HG03025 (cell line): Measurements from ENCODE around the gene ZMYM4.
"Not testable (repeated sequence)": the region's sequence is repeated elsewhere in the genome, so short reads cannot be mapped to it uniquely, and the experiment has no call there.

ENCODE experiments used
- ATAC-seq: cut with Tn5 transposase; IDR thresholded peaks from one replicate; pipeline ENCODE4 v1.9.1; 2021; ENCODE audit warnings: mild to moderate bottlenecking, moderate library complexity; ENCODE audit not compliant: unreplicated experiment, low FRiP score

The ZMYM4 gene

DNA sequence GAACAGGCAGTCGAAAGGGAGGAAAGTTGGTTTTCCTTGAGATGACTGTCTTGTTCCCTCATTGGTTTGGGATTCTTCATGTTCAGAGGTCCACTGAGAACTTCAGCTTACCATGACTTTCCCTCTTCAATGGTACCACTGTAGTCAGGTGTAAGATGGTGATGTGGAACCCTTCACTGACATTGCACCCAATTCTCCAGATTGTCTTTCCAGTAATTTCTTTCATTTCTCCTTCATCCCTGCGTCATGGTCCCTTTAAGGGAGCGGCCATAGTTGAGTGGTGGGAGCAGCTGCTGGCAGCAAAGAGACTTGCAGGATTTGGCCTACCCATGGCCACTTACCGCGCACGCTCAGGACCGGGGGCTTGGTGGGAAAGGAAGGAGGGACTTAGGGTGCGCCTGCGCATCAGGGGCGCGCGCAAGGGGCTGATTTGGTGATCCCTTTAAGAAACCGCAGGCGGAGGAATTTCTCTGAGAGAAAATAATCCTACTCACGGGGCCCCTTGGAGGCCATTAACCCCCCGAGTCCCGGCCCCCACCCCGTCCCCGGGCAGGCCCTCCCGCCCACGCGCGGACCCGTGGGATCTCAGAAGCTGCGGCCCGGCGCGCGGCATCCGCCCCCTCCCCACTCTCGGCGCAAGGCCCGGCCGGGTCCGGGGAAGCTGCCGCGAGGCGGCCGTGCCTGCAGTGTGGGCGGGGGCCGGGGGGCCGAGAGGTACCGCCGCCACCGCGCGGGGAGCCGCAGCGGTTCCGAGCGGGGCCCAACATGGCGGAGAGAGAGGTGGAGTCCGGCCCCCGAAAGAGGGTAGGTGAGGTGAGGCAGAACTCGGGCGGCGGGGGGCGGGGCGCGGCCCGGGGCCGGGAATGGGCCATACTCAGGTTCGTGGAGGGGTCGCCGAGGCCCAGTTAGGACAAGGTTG lies at the start of gene ZMYM4:
Gene ZMYM4, plus strand, starts transcription at position 428 of the 919 bp plus-strand sequence. Its CDS starts 338 bp downstream, at position 766.
- ATAC-seq = peak; percentile 73

DNA sequence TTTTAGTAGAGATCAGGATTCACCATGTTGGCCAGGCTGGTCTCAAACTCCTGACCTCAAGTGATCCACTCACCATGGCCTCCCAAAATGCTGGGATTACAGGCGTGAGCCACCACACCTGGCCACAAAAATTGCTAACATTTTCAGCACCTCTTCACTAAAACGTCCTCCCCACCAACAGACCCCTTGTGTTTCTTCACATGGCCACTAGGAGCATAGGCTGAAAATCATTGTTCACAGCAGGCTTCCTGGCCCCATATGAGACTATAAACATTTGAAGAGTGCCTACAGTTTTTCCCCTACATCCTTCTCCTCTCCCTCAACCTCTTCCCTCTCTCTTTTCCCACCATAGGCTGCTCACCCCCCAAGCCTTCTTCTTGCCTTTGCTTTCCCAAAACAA lies 47.5 kb upstream of the ZMYM4 start:
- ATAC-seq = no peak

GRCh38 chr1:35222322-35223083 lies 46.0 kb upstream of the ZMYM4 start:
- no peak for ATAC-seq

DNA sequence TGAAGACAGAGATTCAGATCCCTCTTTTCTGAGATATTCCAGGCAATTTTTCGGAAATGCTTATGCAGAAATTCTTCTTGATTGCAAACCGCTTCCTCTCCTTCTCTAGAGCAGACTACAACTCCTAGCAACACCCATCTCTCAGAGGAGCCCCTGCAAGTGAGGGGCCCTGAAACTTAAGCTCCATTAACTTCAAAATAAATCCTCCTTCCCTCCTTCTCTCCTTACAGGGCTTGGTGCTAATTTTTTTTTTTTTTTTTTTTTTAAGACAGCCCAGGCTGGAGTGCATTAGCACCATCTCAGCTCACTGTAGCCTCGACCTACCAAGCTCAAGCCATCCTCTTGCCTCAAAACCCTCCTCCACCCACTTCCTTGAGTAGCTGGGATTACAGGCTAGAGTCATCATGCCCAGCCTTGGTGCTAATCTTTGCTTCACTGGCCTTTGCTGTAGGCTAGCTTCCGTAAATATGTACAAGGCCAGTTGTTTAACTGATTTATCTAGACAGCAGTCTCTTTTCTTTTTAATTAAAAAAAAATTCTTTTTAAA lies 45.4 kb upstream of the ZMYM4 start:
- ATAC-seq = no peak

DNA sequence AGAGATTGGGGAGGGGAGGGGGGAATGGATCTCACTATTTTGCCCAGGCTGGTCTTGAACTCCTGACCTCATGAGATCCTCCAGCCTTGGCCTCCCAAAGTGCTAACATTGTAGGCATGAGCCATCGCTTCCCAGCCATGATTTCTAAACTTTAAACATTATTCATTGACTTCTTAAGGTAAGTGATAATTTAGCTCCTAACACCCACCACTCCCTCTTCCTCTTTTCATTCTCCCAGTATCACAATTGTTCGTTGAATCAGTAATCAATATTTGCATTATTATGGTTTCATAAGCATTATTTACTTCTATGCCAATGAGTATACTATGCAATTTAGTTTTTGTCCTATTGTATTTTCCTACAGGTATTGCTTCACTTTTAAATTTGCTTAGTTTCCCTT lies 42.0 kb upstream of the ZMYM4 start:
- no peak for ATAC-seq

DNA sequence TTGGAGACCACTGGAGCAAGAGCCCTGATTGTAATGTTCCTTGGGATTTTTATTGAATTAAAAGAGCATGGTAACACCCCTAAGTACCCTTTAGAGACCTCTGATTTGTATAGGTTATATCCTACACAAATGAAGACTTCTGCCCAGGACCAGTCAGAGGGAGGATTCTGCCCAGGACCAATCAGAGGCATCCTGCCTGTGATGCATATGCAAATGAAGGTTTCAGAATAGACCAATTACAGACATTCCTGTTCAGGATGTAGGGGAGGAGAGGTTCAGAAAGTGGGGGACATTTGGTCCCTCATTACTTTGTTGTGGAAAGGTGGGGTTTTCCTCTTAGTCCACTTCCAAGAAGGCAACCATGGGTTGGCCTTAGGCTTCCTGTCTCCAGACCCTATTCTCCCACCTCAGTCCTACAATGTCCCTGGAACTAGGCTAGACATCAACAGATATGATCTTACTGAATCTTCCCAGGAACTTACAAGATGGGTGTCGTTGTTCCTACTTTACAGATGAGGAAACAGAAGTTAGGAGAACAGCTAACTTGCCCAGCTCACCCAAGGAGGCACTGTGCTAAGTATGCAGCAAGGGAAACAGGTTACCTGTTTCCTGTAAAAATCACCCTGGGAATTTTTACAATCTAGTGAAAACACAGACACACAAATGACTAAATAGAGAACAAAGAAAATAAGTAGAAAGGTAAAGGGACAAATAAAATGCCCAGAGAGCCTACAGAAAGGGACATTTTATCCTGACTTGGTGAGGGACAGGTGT lies 38.7 kb upstream of the ZMYM4 start:
- no peak for ATAC-seq

DNA sequence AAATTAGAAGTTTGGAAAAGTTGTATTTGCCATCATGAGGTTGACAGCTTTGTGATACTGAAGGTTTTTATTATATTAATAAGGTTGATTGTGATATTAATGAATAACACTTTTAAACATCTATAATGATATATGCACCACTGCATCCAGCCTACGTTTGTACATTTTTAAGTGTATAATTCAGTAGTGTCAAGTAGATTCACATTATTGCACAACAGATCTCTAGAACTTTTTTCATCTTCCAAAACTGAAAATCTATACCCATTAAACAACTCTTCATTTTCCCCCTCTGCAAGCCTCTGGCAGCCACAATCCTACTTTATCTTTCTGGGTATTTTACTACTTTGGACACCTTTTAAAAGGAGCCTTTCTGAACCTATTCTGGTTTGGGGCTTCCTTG lies 37.2 kb upstream of the ZMYM4 start:
- ATAC-seq = no peak

GRCh38 chr1:35236772-35237171 lies 31.7 kb upstream of the ZMYM4 start:
- ATAC-seq = not testable (repeated sequence)

GRCh38 chr1:35243691-35244090 lies 24.8 kb upstream of the ZMYM4 start:
- no peak for ATAC-seq

GRCh38 chr1:35247256-35247655 lies 21.3 kb upstream of the ZMYM4 start:
- no peak for ATAC-seq

GRCh38 chr1:35253941-35254340 lies 14.6 kb upstream of the ZMYM4 start:
- no peak for ATAC-seq

- ATAC-seq = no peak
Observed at GRCh38 chr1:35255276-35255675, 13.2 kb upstream of the ZMYM4 start.

DNA sequence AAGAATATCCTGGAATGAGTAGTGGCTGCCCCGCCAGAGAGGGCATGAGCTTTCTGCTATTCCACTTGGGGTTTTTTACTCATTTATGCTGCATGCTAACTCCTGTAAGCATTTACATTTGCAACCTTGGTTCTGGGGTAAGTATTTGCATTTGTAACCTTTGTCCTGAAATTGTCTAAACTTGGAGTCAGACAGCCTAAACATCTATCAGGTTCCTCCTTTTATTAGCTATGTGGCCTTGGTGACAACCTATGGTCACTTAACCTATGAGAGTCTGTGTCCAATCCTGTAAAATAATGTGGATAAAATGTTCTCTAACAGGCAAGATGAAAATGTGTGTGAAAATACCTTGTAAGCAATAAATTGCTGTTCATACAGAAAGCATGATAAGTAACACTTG lies 8.9 kb upstream of the ZMYM4 start:
- no peak for ATAC-seq

GRCh38 chr1:35261412-35262120 lies 6.9 kb upstream of the ZMYM4 start:
- no peak for ATAC-seq

DNA sequence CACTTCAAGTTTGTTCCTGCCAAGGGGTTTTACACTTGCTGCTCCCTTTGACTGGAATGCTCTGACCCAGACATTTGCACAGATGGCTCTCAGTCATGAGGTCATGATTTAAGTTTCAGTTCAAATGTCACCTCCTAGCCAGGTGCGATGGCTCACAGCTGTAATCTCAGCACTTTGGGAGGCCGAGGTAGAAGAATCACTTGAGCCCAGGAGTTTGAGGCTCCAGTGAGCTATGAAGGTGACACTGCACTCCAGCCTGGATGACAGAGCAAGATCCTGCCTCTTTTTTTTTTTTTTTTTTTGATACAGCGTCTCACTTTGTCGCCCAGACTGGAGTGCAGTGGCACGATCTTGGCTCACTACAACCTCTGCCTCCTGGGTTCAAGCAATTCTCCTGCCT lies 4.5 kb upstream of the ZMYM4 start:
- no peak for ATAC-seq

DNA sequence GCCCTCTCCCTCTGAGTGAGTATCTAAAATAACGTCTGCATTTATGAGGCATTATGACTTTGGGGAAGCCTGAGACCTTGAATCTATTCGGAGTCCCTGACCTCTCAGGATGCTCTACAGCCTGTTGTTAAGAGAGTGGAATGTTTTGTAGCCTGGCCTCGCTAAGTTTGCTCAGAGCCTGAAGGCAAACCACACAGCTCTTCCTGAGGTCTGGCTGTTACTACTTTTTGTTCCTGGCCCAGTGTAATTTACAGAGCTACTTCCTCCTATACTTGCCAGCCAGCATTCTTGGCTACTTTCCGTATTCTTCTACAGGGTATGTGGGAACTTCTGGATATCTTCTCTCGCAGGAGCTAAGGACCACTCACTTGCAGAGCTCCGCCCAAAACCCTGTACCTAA lies 3.6 kb upstream of the ZMYM4 start:
- no peak for ATAC-seq

GRCh38 chr1:35266306-35266705 lies 2.2 kb upstream of the ZMYM4 start:
- ATAC-seq = no peak

DNA sequence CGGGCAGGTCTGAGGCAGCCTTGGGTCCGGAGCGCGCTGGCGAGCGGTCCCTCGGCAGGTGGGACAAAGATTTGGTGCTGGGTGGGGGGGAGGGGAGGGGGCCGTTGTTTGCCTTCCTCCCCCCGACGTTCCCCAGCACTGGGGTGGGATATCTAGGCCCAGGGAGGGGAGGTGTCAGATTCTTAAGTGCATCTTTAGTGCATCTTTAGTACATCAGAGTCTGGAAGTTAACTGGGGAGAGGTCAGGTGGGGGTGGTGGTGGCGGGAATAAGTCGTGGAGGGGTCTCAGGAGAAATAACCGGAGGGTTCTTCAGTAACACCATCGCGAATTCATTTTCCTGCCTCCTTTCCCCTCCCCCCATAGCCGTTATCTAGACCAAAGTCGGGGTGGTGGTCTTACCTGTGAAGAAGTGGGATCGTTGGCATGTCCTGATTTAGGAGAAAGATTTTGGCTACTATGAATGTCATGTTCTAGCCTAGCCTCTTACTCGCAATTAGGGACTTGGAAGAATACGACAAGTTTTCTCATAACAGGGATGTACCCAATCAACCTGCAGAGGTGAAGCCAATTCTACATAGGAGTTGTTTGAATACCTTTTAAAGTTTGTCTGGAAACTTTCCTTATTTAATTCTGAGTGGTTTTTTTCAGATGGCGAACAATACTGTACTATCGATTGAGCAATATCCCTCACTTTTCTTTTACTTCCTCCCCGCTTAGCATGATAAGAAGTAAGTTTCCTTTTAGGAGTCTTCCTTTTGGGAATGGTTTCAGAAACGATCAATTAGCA lies 886 bp downstream of the ZMYM4 start:
- ATAC-seq = no peak

DNA sequence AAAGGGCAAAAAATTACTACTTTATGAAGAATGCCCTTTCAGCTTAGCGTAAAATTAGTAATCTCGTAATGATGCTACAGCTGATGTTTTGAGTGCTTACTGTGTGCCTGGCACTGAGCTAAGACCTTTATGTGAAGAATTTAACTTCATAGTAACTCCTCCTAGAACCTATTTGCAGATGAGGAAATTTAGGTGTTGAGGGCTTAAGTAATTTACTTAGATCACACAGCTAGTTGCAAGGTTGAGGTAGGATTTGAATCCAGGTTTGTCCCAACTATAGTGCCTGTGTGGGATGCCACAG lies 1.4 kb downstream of the ZMYM4 start:
- ATAC-seq = no peak
